ACC112 (cell line): ENCODE results near the gene NFIA.

Source experiments
- H2AFZ ChIP-seq: fragments of 200-600 bp; sonication (generic); one replicate; pipeline ENCODE4 v1.6.0; 2017; ENCODE audit warnings: antibody characterized with exemption, low read length; ENCODE audit not compliant: unreplicated experiment
- H3K27ac ChIP-seq: fragments of 200-600 bp; sonication (generic); 2 replicates; pipeline ENCODE4 v1.5.1; 2014; ENCODE audit warnings: low read depth, mild to moderate bottlenecking, antibody characterized with exemption, low read length, moderate library complexity
- H3K27me3 ChIP-seq: fragments of 200-600 bp; sonication (generic); 2 replicates; pipeline ENCODE4 v1.6.1; 2014; ENCODE audit warnings: mild to moderate bottlenecking, antibody characterized with exemption, low read length, moderate library complexity, mixed read lengths; ENCODE audit not compliant: insufficient read depth
- H3K36me3 ChIP-seq: fragments of 200-600 bp; sonication (generic); 2 replicates; pipeline ENCODE4 v1.6.1; 2016; ENCODE audit warnings: mild to moderate bottlenecking, antibody characterized with exemption, low read length, moderate library complexity, mixed read lengths; ENCODE audit not compliant: insufficient read depth
- H3K4me1 ChIP-seq: fragments of 200-600 bp; sonication (generic); one replicate; pipeline ENCODE4 v1.6.1; 2016; ENCODE audit warnings: low read length, mixed read lengths; ENCODE audit not compliant: insufficient read depth, unreplicated experiment, control insufficient read depth
- H3K4me3 ChIP-seq: fragments of 200-600 bp; sonication (generic); 2 replicates; pipeline ENCODE4 v1.5.1; 2014; ENCODE audit warnings: mild to moderate bottlenecking, low read depth, low read length
- H3K79me2 ChIP-seq: fragments of 200-600 bp; sonication (generic); one replicate; pipeline ENCODE4 v1.6.0; 2016; ENCODE audit warnings: low read length; ENCODE audit not compliant: control insufficient read depth, unreplicated experiment, insufficient read depth

Gene NFIA

GRCh38 chr1:61234587-61234919 lies 152.2 kb downstream of the NFIA start:
- no peak overlapping the region for H2AFZ ChIP-seq
- no peaks in the 10 kb centered on the region for H3K36me3 ChIP-seq
- no peaks in the 10 kb centered on the region for H3K4me1 ChIP-seq
- no peaks in the 10 kb centered on the region for H3K27me3 ChIP-seq
- peaks cover 14% of the 10 kb centered on the region for H3K79me2 ChIP-seq
- no peak overlapping the region for H3K4me3 ChIP-seq
- H3K27ac ChIP-seq: no peak overlapping the region

DNA sequence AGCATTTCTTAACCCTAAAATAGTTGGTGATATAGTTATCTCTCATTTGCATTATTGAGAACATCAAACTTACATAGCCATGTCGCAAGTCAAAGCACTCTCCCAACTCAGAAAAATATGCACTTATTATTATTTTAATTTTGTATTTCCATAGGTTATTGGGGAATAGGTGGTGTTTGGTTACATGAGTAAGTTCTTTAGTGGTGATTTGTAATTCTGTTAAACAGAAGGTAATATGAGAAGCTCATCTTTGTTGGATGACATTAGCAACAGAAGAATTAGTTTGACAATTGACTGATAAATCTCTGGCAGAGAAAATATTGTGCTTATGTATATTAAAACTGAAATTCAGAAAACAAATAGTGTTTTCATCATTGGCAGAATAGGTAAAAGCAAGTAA lies 154.8 kb downstream of the NFIA start:
- H3K27ac ChIP-seq: no peak overlapping the region
- H3K79me2 ChIP-seq: peaks cover 12% of the 10 kb centered on the region
- H2AFZ ChIP-seq: no peak overlapping the region
- peaks cover 14% of the 10 kb centered on the region for H3K4me1 ChIP-seq
- no peaks in the 10 kb centered on the region for H3K36me3 ChIP-seq
- H3K4me3 ChIP-seq: no peak overlapping the region
- H3K27me3 ChIP-seq: no peaks in the 10 kb centered on the region

DNA sequence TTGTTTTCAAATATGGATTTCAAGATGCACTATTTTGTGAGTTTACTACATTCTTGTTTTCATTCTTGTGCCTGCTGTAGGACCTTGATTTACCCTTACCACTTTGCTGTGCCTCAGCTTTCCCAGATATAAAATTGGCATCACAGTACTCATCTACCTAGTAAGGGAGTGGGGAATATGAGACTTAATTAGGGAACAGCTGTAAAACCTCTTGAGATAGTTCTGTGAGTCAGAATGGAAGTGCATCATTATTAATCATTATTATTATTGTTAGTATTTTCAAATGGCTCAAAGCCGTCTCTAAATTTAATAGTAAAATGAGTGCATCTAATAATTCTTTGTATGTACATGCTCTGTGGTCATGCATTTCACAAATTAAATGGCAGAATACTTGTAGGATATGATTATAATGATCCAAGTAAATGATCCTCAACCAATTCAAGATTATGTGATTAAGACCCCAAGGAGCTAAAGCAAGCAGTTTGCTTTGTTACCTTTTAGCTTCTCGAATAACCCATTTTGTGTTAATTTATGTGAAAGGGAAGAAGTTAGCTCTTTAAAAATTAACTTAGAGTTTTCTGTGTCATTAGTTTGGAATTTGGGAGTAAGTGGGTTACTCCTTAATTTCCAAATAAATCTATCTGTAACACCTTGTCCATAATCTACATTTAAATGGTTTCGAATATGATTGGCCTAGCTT lies 155.4 kb downstream of the NFIA start:
- Histone ChIP-seq H3K27ac (no peak overlapping the region), H3K4me3 (no peak overlapping the region), H3K27me3 (no peaks in the 10 kb centered on the region), H3K36me3 (no peaks in the 10 kb centered on the region), H3K79me2 (peaks cover 10% of the 10 kb centered on the region), H3K4me1 (peaks cover 14% of the 10 kb centered on the region), H2AFZ (no peak overlapping the region)

- H2AFZ ChIP-seq: no peak overlapping the region
- no peak overlapping the region for H3K4me3 ChIP-seq
- H3K36me3 ChIP-seq: no peaks in the 10 kb centered on the region
- no peaks in the 10 kb centered on the region for H3K27me3 ChIP-seq
- no peak overlapping the region for H3K27ac ChIP-seq
- peaks cover 14% of the 10 kb centered on the region for H3K4me1 ChIP-seq
- peaks cover 8% of the 10 kb centered on the region for H3K79me2 ChIP-seq
These were observed 156.0 kb downstream of the NFIA start for GRCh38 chr1:61238359-61238665.

DNA sequence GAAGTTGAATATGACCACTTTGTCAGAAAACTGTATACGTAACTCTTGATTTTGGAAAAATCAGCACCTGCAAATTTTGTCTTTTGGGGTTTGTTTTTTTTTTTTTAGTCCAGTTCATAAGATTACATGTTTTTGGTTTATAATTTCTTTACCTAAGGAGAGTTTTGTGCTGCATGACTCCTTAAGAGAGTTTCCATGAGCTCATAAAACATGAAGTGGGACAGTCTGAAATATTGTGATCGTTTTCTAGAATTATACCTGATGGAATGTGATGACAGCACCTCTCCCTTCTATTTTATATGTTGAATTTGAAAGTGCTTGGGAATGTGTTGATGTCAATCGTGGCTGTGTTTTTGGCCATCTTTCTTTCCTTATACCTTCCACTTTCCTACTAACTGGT lies 158.5 kb downstream of the NFIA start:
- H3K4me1 ChIP-seq: peaks cover 28% of the 10 kb centered on the region

GRCh38 chr1:61241411-61241838 lies 159.1 kb downstream of the NFIA start:
- Histone ChIP-seq H3K27ac (no peak overlapping the region), H3K79me2 (peaks cover 12% of the 10 kb centered on the region), H3K36me3 (no peaks in the 10 kb centered on the region), H3K4me3 (no peak overlapping the region), H2AFZ (peak overlapping the region; percentile 29), H3K27me3 (no peaks in the 10 kb centered on the region), H3K4me1 (peaks cover 28% of the 10 kb centered on the region)

More for the DNA sequence above, 158.5 kb downstream of the NFIA start:
- Histone ChIP-seq H3K27me3 (no peaks in the 10 kb centered on the region), H2AFZ (peak overlapping the region; percentile 29), H3K27ac (no peak overlapping the region), H3K36me3 (no peaks in the 10 kb centered on the region), H3K79me2 (peaks cover 11% of the 10 kb centered on the region), H3K4me3 (no peak overlapping the region)

GRCh38 chr1:61241973-61242381 lies 159.6 kb downstream of the NFIA start:
- H3K27ac ChIP-seq: no peak overlapping the region
- H3K27me3 ChIP-seq: no peaks in the 10 kb centered on the region
- peaks cover 14% of the 10 kb centered on the region for H3K79me2 ChIP-seq
- H2AFZ ChIP-seq: no peak overlapping the region
- no peaks in the 10 kb centered on the region for H3K36me3 ChIP-seq
- H3K4me1 ChIP-seq: peaks cover 28% of the 10 kb centered on the region
- no peak overlapping the region for H3K4me3 ChIP-seq

GRCh38 chr1:61244114-61244513 lies 161.8 kb downstream of the NFIA start:
- Histone ChIP-seq H2AFZ (no peak overlapping the region), H3K4me1 (peaks cover 28% of the 10 kb centered on the region), H3K79me2 (peaks cover 10% of the 10 kb centered on the region), H3K27me3 (no peaks in the 10 kb centered on the region), H3K4me3 (no peak overlapping the region), H3K36me3 (no peaks in the 10 kb centered on the region), H3K27ac (no peak overlapping the region)

DNA sequence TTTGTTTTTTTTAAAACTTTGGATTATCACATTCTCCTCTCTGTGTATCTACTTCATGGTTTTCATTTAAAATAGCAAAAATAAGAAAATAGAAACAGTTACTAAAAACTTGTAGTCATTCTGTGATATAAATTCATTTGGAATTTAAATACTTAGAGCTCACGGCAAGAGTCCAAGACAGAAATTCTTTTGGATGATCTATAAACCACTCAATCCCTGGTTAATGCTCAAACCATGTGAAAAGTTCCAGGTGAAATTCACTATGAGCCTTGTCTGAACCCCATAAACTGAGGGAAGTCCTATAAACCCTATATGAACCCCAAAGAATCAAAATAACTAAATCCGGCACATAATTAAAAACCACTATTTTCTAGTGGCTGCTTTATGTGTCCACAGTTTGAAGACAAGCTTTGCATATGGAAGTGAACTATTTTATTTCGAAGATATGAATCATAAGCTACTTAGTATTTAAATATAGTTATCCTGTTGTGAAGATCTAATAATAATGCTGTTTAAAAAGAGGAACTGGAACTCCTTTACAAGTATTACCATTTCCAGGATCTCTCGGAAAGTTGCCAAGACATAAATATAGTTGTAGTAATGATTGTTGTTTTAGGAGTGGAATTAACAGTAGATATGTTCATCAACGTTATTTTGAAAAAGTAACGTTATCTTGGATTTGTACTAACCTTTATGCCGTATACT lies 163.5 kb downstream of the NFIA start:
- Histone ChIP-seq H3K4me1 (peaks cover 31% of the 10 kb centered on the region), H3K27ac (no peak overlapping the region), H3K79me2 (peaks cover 11% of the 10 kb centered on the region)

GRCh38 chr1:61247051-61247825 lies 164.9 kb downstream of the NFIA start:
- Histone ChIP-seq H2AFZ (no peak overlapping the region), H3K27me3 (no peaks in the 10 kb centered on the region), H3K4me3 (no peak overlapping the region), H3K79me2 (peaks cover 14% of the 10 kb centered on the region), H3K27ac (no peak overlapping the region), H3K4me1 (peaks cover 18% of the 10 kb centered on the region), H3K36me3 (no peaks in the 10 kb centered on the region)

More for the DNA sequence above, 163.5 kb downstream of the NFIA start:
- H2AFZ ChIP-seq: no peak overlapping the region
- no peaks in the 10 kb centered on the region for H3K36me3 ChIP-seq
- no peak overlapping the region for H3K4me3 ChIP-seq
- H3K27me3 ChIP-seq: no peaks in the 10 kb centered on the region
